Kidney (tissue), 14 donors: ENCODE data around the gene HOXD8. TPM values are rescaled to one million over a fixed set of nuclear protein-coding genes. Genes with fewer than 3 reads are reported as not detected.

ENCODE experiments used
- DNase-seq, 5 donors: peaks; one replicate each; pipeline ENCODE4 v3.0.0-alpha.2; 2013 to 2020
- FAIRE-seq: peaks from 2 replicates; lab custom pipeline; 2012; peaks lifted over from hg19 to GRCh38; lab: Jason Lieb, UNC
- H3K27ac ChIP-seq, 2 donors: one replicate each; pipeline ENCODE4 v1.7.0; 2013; ENCODE audit warnings: low read depth in 2 of 2, low read length in 2 of 2, inconsistent platforms in 1 of 2
- H3K27me3 ChIP-seq: one replicate; pipeline ENCODE4 v1.7.1; 2013; ENCODE audit warnings: low read length, inconsistent platforms; ENCODE audit not compliant: control insufficient read depth, insufficient read depth
- H3K36me3 ChIP-seq, 3 donors: one replicate each; pipeline versions ENCODE4 v1.7.0 to v1.7.1; 2013; ENCODE audit warnings: low read length in 3 of 3, control low read depth in 1 of 3, inconsistent platforms in 1 of 3; ENCODE audit not compliant: insufficient read depth in 3 of 3, control insufficient read depth in 2 of 3
- H3K4me1 ChIP-seq, 3 donors: one replicate each; pipeline versions ENCODE4 v1.7.0 to v1.7.1; 2013; ENCODE audit warnings: low read length in 3 of 3, inconsistent platforms in 1 of 3, low read depth in 1 of 3; ENCODE audit not compliant: control insufficient read depth in 2 of 3, insufficient read depth in 2 of 3
- H3K4me3 ChIP-seq, 3 donors: one replicate each; pipeline versions ENCODE4 v1.7.0 to v1.8.1; 2013; ENCODE audit warnings: low read length in 3 of 3, control low read depth in 1 of 3, inconsistent platforms in 1 of 3
- H3K9ac ChIP-seq, 3 donors: one replicate each; pipeline versions ENCODE4 v1.7.0 to v1.7.1; 2013; ENCODE audit warnings: low read length in 3 of 3, control low read depth in 1 of 3, inconsistent platforms in 1 of 3
- H3K9me3 ChIP-seq, 3 donors: one replicate each; pipeline versions ENCODE4 v1.7.0 to v1.7.1; 2013; ENCODE audit warnings: low read length in 3 of 3, control low read depth in 1 of 3, inconsistent platforms in 1 of 3; ENCODE audit not compliant: control insufficient read depth in 2 of 3, insufficient read depth in 1 of 3
- intact Hi-C: fragments of 100-400 bp; cut with DNase I; formaldehyde crosslinking; loops from one replicate; pipeline ENCODE4 v1.11.1; 2022
- polyA plus RNA-seq: library from polyadenylated mRNA; stranded (reverse); fragments of 350-450 nt; fragmentation: Illumina TruSeq; extraction: RNeasy Lipid Tissue Mini Kit (QIAGEN cat#74804); gene quantifications from one replicate; pipeline ENCODE4 v1.2.3, GENCODE V29; 2014; ENCODE audit warnings: low read depth, low replicate concordance; ENCODE audit not compliant: insufficient read depth
- total RNA-seq: library from RNA; stranded (reverse); fragmentation: NEBNext Ultra II Directional; extraction: Animal tissue kit (Norgen Biotek cat#: 25700); gene quantifications from one replicate; pipeline ENCODE4 v1.2.1, GENCODE V29; 2021
- TF ChIP-seq, protein P1 (sequence below): IDR thresholded peaks from 3 replicates; pipeline ENCODE4 v1.5.1; 2012; ENCODE audit warnings: mild to moderate bottlenecking, moderate library complexity, borderline replicate concordance; ENCODE audit not compliant: insufficient read depth; ENCODE audit errors: extremely low read depth
- donor health status: control.
- donor health status: control.
- donor health status: control.
- donor health status: control.
- donor health status: control.
- donor health status: DM: yes; HTN: yes; CAD: no.
- donor health status: Normal renal cell carcinoma (clear cell type).

Gene HOXD8
- total and polyA plus RNA-seq, 2 donors from 2014 or later, result 76.5 to 122 TPM

DNA sequence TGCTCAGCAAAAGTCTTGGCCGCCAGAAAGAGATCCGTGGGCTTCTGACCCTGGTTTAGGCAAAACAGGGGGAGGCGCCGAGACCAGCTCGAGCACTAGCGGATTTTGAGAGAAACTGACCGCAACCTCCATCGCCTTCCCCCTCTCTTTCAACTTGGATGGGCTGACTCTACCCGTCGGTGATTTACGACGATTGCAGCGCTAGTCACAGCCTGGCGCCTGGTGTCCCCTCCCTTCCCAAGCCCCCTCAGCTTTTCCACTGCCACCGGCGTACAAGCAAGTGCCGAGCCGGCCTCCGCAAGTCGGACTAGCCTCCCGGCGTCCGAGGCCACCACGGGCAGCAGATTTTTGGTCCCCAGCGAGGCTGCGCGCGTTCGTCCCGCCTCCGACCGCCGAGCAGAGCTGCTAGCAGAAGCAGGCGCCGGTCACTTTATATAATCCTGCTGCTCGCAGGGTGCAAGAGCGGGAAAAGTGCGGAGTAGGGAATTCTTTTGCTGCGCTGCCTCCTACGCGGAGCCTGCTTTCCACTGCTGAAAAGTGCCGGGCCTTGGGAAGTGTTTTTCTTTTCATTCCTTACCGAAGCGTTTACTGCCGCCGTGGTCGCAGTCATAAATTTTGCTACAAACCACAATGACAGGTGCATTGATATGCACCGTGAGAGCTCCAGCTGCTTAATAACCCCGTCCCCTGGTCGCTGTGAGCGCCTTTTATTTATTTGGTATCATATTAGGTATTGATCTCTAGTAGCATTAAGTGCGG is 35.3 kb downstream of the HOXD8 start:
- FAIRE-seq (no peak), DNase-seq (peak; percentile 74 to 94 (median 92))
- Histone ChIP-seq H3K9me3 (no peaks in the 10 kb centered on the region), H3K27me3 (no peaks in the 10 kb centered on the region), H3K4me1 (peaks cover 4 to 10% (median 8%) of the 10 kb centered on the region in 3 donors), H3K27ac (peak overlapping the region; percentile 90 to 95), H3K9ac (peak overlapping the region in 2 of 3 donors; percentile 1 to 70), H3K4me3 (peak overlapping the region; percentile 31 to 65 (median 48)), H3K36me3 (no peaks in the 10 kb centered on the region)
- intact Hi-C loops, result no loop called here
- TF ChIP-seq, protein P1, sequence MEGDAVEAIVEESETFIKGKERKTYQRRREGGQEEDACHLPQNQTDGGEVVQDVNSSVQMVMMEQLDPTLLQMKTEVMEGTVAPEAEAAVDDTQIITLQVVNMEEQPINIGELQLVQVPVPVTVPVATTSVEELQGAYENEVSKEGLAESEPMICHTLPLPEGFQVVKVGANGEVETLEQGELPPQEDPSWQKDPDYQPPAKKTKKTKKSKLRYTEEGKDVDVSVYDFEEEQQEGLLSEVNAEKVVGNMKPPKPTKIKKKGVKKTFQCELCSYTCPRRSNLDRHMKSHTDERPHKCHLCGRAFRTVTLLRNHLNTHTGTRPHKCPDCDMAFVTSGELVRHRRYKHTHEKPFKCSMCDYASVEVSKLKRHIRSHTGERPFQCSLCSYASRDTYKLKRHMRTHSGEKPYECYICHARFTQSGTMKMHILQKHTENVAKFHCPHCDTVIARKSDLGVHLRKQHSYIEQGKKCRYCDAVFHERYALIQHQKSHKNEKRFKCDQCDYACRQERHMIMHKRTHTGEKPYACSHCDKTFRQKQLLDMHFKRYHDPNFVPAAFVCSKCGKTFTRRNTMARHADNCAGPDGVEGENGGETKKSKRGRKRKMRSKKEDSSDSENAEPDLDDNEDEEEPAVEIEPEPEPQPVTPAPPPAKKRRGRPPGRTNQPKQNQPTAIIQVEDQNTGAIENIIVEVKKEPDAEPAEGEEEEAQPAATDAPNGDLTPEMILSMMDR, result no peak

DNA sequence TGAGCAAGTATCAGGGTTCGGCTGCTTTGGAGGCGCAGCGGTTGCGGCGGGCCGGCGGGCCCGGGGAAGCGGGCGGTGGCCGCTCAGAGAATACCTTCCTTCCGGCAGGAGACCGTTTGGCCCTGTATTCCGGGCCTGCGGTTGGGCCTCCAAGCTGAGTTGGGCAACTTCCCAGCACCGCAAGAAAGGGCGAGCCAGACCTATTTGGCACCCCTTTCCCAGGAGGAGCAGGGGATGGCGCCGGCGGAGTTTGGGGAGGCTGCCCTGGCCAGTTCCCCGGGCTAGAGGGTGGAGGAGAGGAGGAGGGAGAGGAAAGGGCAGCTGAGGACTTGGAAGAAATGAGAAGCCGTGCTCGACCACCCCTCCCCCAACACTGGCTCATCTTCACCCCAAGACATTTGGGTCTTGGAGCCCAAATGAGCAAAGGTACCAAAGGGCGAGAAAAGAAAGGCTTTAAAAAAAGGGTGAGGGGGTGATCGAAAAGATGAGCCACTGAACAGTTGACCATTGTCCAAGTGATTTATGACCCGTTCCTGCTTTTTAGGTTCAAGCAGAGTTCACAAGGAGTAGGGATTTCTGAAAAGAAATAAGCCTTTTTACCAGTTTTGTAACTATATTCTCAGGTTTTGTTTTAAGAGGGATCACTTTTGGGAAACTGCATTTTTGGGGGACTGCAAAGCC is 36.0 kb downstream of the HOXD8 start:
- Histone ChIP-seq H3K9me3 (no peaks in the 10 kb centered on the region), H3K36me3 (no peaks in the 10 kb centered on the region), H3K9ac (peak overlapping the region; percentile 1 to 70 (median 26)), H3K27ac (peak overlapping the region; percentile 90 to 95), H3K4me1 (peaks cover 4 to 14% (median 7%) of the 10 kb centered on the region in 3 donors), H3K27me3 (no peaks in the 10 kb centered on the region), H3K4me3 (peak overlapping the region in 2 of 3 donors; percentile 48 to 65)
- TF ChIP-seq, protein P1, result no peak
- DNase-seq (peak in 4 of 5 donors; percentile 63 to 85 (median 80)), FAIRE-seq (no peak)
- intact Hi-C loops, result no loop called here

DNA sequence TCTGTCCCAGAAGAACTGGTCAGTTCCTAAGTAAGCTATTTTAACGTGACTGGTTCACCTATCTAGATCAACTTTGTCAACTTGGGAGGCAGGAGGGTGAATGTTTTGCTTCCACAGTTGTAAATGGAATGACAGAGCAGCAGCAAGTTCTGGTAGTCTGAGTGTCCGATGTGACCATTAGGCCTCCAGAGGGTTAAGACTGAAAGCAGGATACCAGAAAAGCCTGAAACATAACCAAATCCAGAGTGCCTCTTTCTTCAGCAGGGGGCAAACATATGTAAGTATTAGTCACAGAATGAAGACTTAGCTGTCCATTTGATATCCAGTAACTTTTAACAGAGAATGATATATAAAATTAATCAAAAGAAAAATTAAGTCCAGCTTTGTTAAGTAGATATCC is 36.8 kb downstream of the HOXD8 start:
- H3K4me1 ChIP-seq, result peaks cover 4 to 14% (median 10%) of the 10 kb centered on the region in 3 donors
- no peaks in the 10 kb centered on the region for H3K9me3 ChIP-seq
- TF ChIP-seq, protein P1, result no peak
- H3K27ac ChIP-seq, result peak overlapping the region in 1 of 2 donors; percentile 95
- FAIRE-seq (no peak), DNase-seq (peak in 1 of 5 donors; percentile 25)
- intact Hi-C loops, result no loop called here
- H3K27me3 ChIP-seq, result no peaks in the 10 kb centered on the region
- H3K9ac ChIP-seq, result peak overlapping the region in 1 of 3 donors; percentile 70
- H3K36me3 ChIP-seq, result no peaks in the 10 kb centered on the region
- no peak overlapping the region for H3K4me3 ChIP-seq
